Sigmoid colon (tissue), 7 donors: ENCODE measurements around the gene NDUFV2. TPM values are rescaled to one million over a fixed set of nuclear protein-coding genes. Genes with fewer than 3 reads are reported as not detected.

ENCODE experiments used
- DNase-seq: peaks from one replicate; pipeline ENCODE4 v3.0.0-alpha.2; 2019
- H3K27ac ChIP-seq, 4 donors: fragments of 200-600 bp; sonication (generic); one replicate each; pipeline ENCODE4 v1.5.1; 2016 to 2019; ENCODE audit warnings: mild to moderate bottlenecking in 1 of 4
- H3K27me3 ChIP-seq, 3 donors: fragments of 200-600 bp; sonication (generic); one replicate each; pipeline ENCODE4 v1.5.1; 2019; ENCODE audit warnings: mild to moderate bottlenecking in 1 of 3
- H3K36me3 ChIP-seq, 4 donors: fragments of 200-600 bp; sonication (generic); one replicate each; pipeline ENCODE4 v1.5.1; 2016 to 2019
- H3K4me1 ChIP-seq, 4 donors: fragments of 200-600 bp; sonication (generic); one replicate each; pipeline ENCODE4 v1.5.1; 2017 to 2019
- H3K4me3 ChIP-seq, 4 donors: fragments of 200-600 bp; sonication (generic); one replicate each; pipeline ENCODE4 v1.5.1; 2017 to 2019; ENCODE audit warnings: mild to moderate bottlenecking in 2 of 4, moderate library complexity in 1 of 4
- H3K9me3 ChIP-seq, 4 donors: fragments of 200-600 bp in 3 of 4; sonication (generic) in 3 of 4; one replicate each; pipeline versions ENCODE4 v1.5.1 to v1.6.1; 2013 to 2019
- CTCF ChIP-seq, 4 experiments: fragments of 450-650 bp in 3 of 4; fragments of 200-600 bp in 1 of 4; IDR thresholded peaks; one replicate each; pipeline ENCODE4 v1.5.1; 2016 to 2019; ENCODE audit warnings: antibody characterized with exemption in 4 of 4, mild to moderate bottlenecking in 3 of 4, moderate library complexity in 2 of 4
- EP300 ChIP-seq, 4 donors: sonication (generic); formaldehyde crosslinking; IDR thresholded peaks; one replicate each; pipeline ENCODE4 v1.6.1; 2017; ENCODE audit warnings: antibody characterized with exemption in 4 of 4
- POLR2A ChIP-seq, 2 donors: fragments of 450-650 bp; IDR thresholded peaks; one replicate each; pipeline ENCODE4 v1.6.1; 2016; ENCODE audit warnings: antibody characterized with exemption in 2 of 2, mild to moderate bottlenecking in 2 of 2, moderate library complexity in 2 of 2
- POLR2AphosphoS5 ChIP-seq, 4 donors: sonication (generic); formaldehyde crosslinking; IDR thresholded peaks; one replicate each; pipeline ENCODE4 v1.6.1; 2017; ENCODE audit warnings: antibody characterized with exemption in 4 of 4
- WGBS, 2 donors: extraction: QIAGEN DNeasy Blood & Tissue Kit; methylation state at CpG; one replicate each; pipeline ENCODE4 v1.1.7; 2013; 5-methylcytosine and 5-hydroxymethylcytosine counted together
- intact Hi-C: fragments of 100-400 bp; cut with DNase I; formaldehyde crosslinking; loops from one replicate; pipeline ENCODE4 v1.15.1; 2023
- polyA plus RNA-seq, 3 donors: library from polyadenylated mRNA; stranded (reverse); fragments of 200-250 nt; gene quantifications; one replicate each; pipeline ENCODE4 v1.2.3, GENCODE V29; 2013
- total RNA-seq, 4 donors: library from RNA; depleted of rRNA; stranded (reverse); fragments of >200 nt; gene quantifications; one replicate each; pipeline ENCODE4 v1.1.0, GENCODE V29; 2016
- donor health status: healthy with polysubstance abuse.
- donor health status: Bipolar disorder and iron deficiency.
- donor health status: healthy.

Gene NDUFV2
- total and polyA plus RNA-seq, 7 donors, result 81.3 to 339 (median 131) TPM

DNA sequence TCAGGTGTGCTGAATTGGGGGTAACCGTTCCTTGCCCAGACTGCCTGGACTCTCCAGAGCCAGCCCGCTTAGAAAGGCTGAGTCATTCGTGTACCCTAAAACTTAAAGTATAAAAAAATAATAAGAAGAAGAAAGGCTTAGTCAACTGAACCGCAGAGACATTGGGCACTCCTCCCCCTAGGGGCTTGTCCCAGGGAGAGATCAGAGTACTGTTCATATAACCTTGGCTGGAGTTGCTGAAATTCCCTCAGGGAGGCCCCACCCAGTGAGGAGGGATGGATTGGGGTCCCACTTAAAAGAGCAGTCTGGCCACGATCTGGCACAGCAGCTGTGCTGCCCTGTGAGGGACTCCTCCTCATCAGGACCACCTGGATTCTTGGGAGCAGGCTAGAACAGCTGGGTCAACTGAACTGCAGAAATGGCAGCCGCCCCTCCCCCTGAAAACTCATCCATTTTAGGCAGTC lies 71.3 kb downstream of the NDUFV2 start:
- no peak for DNase-seq
- WGBS, 2 donors, result 79 to 87% methylated on average over 6 of the region's 6 CpGs
- no peak overlapping the region for H3K27ac ChIP-seq
- H3K4me3 ChIP-seq, result no peak overlapping the region
- H3K4me1 ChIP-seq, result peaks cover 0 to 53% (median 39%) of the 10 kb centered on the region in 4 donors
- H3K36me3 ChIP-seq, result no peaks in the 10 kb centered on the region
- intact Hi-C loops, result no loop called here
- no peaks in the 10 kb centered on the region for H3K9me3 ChIP-seq
- H3K27me3 ChIP-seq, result no peaks in the 10 kb centered on the region
- no peak for TF ChIP-seq POLR2A (IDR thresholded peaks at IDR 0.05)
- TF ChIP-seq CTCF (IDR thresholded peaks at IDR 0.05), result no peak
- TF ChIP-seq EP300 (IDR thresholded peaks at IDR 0.05), result no peak
- TF ChIP-seq POLR2AphosphoS5 (IDR thresholded peaks at IDR 0.05), result no peak

DNA sequence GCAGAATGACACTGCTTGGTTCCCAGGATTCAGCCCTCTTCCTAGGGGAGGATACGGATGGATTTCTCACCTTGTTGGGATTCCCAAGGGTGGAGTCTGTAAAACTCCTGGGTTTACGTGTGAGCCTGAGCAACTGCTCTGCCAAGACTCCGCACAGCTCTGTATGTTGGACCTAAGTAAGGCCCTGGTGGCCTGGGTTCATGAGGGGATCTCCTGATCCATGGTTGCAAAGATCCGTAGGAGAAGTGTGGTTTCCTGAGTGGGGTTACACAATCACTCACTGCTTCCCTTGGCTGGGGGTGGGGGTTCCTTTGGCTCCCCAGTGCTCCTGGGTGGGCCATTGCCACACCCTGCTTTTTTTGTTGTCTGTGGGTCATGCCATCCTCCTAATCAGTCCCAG lies 71.8 kb downstream of the NDUFV2 start:
- DNase-seq, result no peak
- Histone ChIP-seq H3K9me3 (no peaks in the 10 kb centered on the region), H3K4me1 (peaks cover 0 to 57% (median 39%) of the 10 kb centered on the region in 4 donors), H3K36me3 (no peaks in the 10 kb centered on the region), H3K4me3 (no peak overlapping the region), H3K27ac (no peak overlapping the region), H3K27me3 (no peaks in the 10 kb centered on the region)
- intact Hi-C loops, result no loop called here
- WGBS, 2 donors, result 83 to 92% methylated on average over 4 of the region's 4 CpGs
- TF ChIP-seq EP300 (IDR thresholded peaks at IDR 0.05), result no peak
- TF ChIP-seq POLR2A (IDR thresholded peaks at IDR 0.05), result no peak
- no peak for TF ChIP-seq POLR2AphosphoS5 (IDR thresholded peaks at IDR 0.05)
- TF ChIP-seq CTCF (IDR thresholded peaks at IDR 0.05), result no peak

DNA sequence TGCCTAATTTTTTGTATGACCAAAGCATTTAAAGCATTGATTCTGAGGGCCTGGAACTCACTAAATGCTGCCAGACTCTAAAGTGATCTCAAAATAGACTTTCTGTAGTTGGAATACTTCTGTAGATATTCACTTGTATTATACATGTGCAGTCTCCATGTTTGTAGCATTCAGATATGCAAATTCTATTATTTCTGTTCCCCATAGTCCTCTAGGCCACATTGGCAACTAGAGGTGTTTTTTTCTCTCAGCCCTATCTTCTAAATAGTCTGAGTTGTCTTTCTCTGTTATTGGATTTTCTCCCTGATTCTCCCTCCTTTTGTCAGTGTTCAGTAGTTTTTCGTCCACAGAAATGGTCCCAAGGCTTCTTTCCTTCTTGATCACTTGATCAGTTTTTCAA lies 72.6 kb downstream of the NDUFV2 start:
- H3K27ac ChIP-seq, result no peak overlapping the region
- TF ChIP-seq CTCF (IDR thresholded peaks at IDR 0.05) (no peak), EP300 (IDR thresholded peaks at IDR 0.05) (no peak), POLR2A (IDR thresholded peaks at IDR 0.05) (no peak), POLR2AphosphoS5 (IDR thresholded peaks at IDR 0.05) (no peak)
- H3K4me3 ChIP-seq, result no peak overlapping the region
- no peaks in the 10 kb centered on the region for H3K27me3 ChIP-seq
- intact Hi-C loops, result no loop called here
- H3K36me3 ChIP-seq, result no peaks in the 10 kb centered on the region
- peaks cover 0 to 59% (median 42%) of the 10 kb centered on the region in 4 donors for H3K4me1 ChIP-seq
- H3K9me3 ChIP-seq, result no peaks in the 10 kb centered on the region
- 88 to 96% methylated on average over 1 of the region's 1 CpG for WGBS, 2 donors
- DNase-seq, result no peak

DNA sequence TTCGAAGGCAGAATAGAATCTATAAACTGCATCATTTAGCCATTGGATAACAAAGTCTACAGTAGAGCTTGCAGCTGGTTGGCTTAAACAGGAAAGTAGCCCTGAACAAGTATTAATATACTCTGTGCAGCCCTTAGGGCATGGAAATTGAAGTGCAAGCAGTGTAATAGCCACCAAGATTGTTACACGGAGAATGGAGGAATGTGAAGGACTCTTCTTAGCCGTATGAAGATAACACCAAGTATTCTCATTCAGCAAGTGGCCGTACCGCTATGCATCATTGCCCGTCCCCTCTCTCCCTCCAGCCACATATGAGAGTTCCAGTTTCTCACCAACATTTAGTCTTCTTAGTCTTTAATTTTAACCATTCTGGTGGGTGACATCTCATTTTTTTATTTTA lies 74.5 kb downstream of the NDUFV2 start:
- Histone ChIP-seq H3K9me3 (no peaks in the 10 kb centered on the region), H3K27me3 (no peaks in the 10 kb centered on the region), H3K36me3 (no peaks in the 10 kb centered on the region), H3K27ac (no peak overlapping the region), H3K4me3 (no peak overlapping the region), H3K4me1 (peaks cover 0 to 61% (median 47%) of the 10 kb centered on the region in 4 donors)
- no peak for DNase-seq
- TF ChIP-seq POLR2A (IDR thresholded peaks at IDR 0.05), result no peak
- 84 to 90% methylated on average over 6 of the region's 6 CpGs for WGBS, 2 donors
- intact Hi-C loops, result loop anchor here (2.0 kb wide), 1 partner anchor 46 kb away; no protein-coding TSS in a partner anchor

GRCh38 chr18:9177466-9177865 lies 75.0 kb downstream of the NDUFV2 start:
- WGBS, 2 donors, result 90 to 92% methylated on average over 4 of the region's 4 CpGs
- H3K4me1 ChIP-seq, result peaks cover 0 to 59% (median 46%) of the 10 kb centered on the region in 4 donors

More at GRCh38 chr18:9177466-9177865, 75.0 kb downstream of the NDUFV2 start:
- intact Hi-C loops, result loop anchor here (2.0 kb wide), 1 partner anchor 47 kb away; no protein-coding TSS in a partner anchor
- Histone ChIP-seq H3K9me3 (no peaks in the 10 kb centered on the region), H3K27ac (peak overlapping the region in 1 of 4 donors; percentile 1), H3K27me3 (no peaks in the 10 kb centered on the region), H3K4me3 (no peak overlapping the region), H3K36me3 (peaks cover 0 to 3% (median 0%) of the 10 kb centered on the region in 4 donors)
- no peak for DNase-seq
- TF ChIP-seq POLR2A (IDR thresholded peaks at IDR 0.05) (no peak), CTCF (IDR thresholded peaks at IDR 0.05) (no peak), POLR2AphosphoS5 (IDR thresholded peaks at IDR 0.05) (no peak), EP300 (IDR thresholded peaks at IDR 0.05) (no peak)
